HG02571 (cell line): Measurements from ENCODE around the gene ALDH4A1.
"Not testable (repeated sequence)": the region's sequence is repeated elsewhere in the genome, so short reads cannot be mapped to it uniquely, and the experiment has no call there.

Source experiments
- ATAC-seq: cut with Tn5 transposase; IDR thresholded peaks from one replicate; pipeline ENCODE4 v1.9.1; 2021; ENCODE audit warnings: mild to moderate bottlenecking, moderate library complexity; ENCODE audit not compliant: unreplicated experiment

Gene ALDH4A1

DNA sequence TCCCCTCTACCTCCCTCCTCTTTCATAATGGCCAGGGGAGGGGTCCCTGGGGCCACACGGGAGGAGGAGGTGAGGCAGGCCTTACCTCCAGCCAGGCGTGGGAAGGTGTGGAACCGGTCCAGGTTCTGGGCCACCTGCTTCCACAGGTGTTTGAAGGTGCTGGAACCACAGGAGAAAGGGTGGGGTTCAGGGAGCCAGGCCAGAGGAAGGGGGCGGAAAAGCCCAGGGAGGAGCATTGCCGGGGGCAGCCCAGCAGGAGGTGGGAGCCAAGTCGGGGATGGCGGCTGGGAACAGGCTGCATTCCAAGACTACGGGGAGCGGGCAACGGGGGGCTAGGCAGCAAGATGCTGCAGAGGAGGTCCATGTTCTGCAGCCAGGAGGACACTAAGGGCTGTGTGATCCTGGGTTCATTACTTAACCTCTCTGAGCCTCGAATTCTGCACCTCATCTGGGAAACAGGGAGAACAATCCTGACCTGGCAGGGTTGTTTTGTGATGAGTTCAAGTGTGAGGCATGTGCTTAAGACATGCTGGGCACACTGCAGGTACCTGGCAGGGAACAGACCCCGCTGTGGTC, 23.1 kb downstream of the ALDH4A1 start:
- ATAC-seq, result no peak

DNA sequence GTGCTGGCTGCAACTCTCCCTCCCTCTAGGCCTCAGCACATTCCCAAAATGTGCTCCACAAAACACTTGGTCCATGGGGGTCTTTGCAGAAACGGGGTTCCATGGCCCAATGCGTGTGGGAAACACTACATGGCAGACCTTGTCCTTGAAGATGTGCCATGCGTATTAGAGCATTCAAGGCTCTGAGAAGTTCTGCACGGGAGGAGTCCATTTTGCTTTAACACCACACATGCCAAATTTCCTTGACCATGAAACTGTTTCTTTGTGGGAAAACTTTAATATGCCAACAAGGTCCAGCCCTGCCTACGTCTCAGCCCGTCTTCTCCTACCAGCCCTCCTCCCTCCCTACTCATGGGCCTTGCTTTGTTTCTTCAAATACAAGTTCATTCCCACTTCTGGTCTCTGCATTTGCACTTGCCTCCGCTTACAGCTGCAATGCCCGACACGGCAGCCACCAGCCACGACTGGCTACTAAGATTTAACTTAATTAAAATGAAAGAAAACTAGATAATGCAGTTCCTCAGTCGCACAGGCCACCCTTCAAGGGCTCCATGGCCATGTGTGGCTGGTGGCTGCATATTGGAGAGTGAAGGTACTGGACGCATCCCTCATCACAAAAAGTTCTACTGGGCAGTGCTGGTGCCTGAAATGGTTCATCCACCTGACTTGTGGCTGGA, 23.7 kb downstream of the ALDH4A1 start:
- no peak for ATAC-seq

DNA sequence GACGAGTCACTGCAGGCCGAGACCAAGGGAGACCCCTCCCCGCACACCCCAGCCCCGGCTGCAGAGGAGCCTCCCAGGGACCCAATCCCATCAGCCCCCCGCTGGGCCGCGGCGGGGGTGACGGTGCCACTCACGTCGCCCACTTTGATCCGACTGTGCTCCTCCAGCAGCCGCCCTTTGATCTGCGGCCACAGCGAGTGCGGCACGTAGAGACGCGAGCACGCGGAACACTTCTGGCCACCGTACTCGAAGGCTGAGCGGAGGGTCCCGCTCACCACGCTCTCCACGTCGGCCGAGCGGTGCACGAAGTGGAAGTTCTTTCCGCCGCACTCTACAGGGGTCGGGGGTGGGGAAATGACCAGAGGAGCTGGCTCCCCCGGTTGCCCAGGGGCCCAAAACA, 25.1 kb downstream of the ALDH4A1 start:
- no peak for ATAC-seq

DNA sequence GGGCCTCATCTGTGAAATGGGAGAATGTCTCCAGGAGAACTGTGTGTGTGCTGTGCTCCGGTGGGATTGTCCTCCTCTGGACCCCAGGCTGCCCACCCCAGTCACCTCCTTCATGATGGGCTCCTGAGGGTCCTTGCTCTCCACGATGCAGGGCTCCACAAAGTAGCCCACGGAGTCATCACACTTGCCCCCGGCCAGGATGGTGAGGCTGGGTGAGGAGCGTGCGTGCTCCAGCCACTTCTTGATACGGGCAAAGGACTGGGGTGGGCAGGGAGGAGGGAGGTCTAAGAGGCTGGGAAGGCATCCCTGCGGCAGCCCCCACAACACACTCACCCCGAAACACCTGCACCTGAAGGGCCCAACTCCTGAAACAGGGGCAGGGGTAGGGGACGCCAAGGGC, 26.1 kb downstream of the ALDH4A1 start:
- no peak for ATAC-seq

DNA sequence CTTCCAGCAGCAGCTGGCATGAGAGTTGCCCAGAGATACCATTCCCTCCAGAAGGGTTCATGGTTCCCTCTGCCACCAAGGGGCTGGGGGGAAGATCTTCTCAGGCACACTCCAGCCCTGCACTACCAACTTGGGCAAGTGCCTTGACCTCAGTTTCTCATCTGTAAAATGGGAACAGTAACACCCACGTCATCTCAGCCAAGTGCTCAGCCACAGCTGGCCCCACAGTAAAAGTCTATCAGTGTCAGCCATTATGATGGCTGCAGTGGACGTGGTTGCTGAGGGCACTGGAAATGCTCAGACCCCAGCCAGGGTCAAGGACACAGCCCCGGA, 26.6 kb downstream of the ALDH4A1 start:
- no peak for ATAC-seq

DNA sequence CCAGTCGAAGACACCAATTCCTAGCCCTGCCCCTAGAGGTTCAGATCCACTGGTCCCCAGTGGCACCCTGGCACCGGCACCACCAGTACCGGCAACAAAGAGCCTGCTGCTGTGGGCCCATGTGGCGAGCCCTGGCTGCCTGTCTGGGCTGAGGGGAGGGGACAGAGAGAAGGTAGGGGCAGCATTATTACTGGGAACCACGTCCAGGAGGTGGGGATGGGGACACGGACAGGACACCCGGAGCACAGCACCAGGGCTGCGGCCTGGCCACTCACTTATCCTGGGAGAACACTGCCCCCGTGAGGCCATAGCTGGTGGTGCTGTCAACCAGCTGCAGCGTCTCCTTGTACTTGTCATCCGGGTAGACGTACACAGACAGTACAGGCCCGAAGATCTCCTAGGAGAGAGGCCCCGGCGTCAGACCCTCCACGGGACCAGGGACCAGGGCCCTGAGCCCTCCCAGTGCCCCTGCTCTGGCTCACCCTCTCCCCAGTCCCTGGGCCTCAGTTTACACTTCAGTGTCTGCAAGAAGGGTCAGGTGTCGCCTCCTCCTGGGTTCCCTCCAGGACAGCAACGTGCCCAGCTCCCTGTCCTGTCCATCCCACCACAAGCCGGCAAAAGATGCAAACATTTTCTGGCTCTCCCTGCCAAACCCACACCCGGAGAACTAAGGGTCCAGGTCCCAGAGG, 27.1 kb downstream of the ALDH4A1 start:
- no peak for ATAC-seq

DNA sequence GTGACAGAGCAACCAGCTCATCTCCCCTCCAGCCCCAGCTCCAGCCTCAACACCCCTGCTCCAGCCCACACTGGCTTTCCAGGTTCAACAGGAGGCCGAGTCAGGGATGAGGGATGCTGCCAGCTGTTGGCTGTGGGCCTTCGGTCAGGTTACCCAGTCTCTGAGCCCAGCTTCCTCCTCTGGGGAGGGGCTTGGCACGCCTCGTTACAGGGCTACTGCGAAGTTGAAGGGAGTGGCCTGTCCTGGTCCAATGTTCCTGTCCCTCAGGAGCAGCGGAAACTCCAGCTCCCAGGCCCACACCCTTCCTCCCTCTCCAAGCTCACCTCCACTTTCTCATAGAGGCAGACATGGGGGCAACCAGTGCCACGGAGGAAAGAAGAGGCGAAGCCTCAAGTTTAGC, 27.8 kb downstream of the ALDH4A1 start:
- ATAC-seq, result no peak

DNA sequence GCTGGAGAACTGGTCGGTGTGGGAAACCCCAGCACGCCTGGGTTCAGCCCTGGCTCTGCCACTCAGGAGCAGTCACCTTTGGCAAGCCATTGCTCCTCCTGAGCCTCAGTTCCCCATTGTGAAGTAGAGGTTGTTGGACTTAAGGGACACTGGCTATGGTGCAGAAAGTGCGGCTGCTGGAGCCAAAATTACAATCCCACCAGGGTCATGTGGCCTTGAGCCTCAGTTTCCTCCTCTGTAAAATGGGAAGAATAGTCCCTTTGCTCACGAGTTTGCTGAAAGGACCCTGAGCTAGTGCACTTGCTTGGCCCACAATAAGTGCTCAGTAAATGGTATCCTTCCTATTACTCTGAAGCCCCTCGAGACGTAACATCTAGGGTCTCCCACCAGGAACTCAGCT, 28.3 kb downstream of the ALDH4A1 start:
- no peak for ATAC-seq

DNA sequence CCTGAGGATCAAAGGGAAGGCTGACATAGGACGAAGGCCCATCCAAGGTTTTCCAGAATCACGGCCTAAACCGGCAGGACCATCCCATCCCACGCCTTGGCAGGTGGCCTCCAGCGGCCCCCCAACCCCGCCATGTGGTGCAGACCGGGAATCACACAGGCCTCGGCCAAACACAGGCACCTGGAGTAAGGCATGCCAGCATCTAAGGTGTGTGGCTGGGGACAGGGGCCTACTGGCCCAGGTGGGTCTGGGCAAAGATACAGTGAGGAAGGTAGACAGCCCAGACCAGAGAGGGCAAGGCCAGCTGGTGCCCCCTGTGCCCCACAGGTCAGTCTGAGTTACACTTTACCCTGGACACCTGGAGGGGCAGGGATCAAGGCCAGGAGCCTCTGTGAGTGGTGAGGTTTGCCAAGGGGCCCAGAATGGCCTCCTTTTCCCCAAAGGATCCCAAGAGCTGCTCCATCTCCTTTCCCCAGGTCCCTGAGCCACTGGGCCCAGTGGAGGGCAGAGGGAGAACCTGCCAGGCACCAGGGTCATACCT, 30.2 kb downstream of the ALDH4A1 start:
- no peak for ATAC-seq

DNA sequence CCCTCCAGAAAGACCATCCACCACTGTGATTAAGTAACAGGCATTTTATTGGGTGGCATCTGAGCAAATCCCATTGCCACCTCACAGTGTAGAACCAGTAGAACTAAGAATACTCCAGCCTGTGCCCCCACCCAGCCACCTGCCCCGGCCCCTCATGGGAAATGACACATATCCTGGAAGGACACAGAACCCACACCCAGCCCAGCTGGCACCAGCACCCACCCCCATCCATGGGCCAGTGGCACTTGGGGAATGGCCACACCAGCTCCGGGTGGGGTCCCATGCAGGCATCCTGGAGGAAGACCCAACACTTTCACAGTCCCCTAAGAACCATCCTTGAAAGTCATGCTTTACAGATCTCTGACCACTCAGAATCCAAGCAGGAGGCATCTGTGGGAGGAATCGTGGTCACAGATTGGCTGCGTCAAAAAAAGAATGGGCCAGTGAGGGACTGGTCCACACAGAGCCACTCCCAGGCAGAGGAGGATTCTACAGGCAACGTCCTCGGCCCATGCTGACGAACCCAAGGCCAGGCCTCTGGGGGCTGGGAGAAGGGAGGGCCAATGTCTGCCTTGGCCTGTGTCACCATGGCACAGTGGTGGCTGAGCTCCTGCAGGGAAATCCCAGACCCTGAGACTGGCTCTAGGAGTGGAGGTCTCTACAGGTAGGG, 30.8 kb downstream of the ALDH4A1 start:
- no peak for ATAC-seq

DNA sequence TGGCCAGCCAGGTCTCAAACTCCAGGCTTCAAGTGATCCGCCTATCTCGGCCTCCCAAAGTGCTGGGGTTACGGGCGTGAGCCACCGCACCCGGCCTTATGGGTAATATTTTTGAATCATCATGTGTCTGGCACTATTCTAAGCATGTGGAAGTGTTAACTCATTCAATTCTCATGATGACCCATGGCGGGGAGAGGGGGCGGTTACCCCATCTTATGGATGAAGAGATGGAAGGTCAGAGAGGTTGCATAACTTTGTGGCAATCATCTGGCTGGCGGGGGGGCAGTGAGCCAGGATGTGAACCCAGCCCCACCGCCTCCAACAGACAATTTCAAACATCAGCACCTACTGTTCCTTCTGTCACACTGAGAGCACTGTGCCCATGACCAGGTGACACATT, 31.4 kb downstream of the ALDH4A1 start:
- no peak for ATAC-seq

DNA sequence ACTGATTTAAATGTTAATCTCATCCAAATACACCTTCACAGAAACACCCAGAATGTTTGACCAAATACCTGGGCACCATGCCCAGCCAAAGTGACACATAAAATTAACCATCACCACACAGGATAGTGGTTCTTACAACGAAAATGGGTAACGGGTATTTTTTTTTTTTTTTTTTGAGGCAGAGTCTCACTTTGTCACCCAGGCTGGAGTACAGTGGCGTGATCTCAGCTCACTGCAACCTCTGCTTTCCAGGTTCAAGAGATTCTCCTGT, 31.8 kb downstream of the ALDH4A1 start:
- ATAC-seq, result not testable (repeated sequence)

DNA sequence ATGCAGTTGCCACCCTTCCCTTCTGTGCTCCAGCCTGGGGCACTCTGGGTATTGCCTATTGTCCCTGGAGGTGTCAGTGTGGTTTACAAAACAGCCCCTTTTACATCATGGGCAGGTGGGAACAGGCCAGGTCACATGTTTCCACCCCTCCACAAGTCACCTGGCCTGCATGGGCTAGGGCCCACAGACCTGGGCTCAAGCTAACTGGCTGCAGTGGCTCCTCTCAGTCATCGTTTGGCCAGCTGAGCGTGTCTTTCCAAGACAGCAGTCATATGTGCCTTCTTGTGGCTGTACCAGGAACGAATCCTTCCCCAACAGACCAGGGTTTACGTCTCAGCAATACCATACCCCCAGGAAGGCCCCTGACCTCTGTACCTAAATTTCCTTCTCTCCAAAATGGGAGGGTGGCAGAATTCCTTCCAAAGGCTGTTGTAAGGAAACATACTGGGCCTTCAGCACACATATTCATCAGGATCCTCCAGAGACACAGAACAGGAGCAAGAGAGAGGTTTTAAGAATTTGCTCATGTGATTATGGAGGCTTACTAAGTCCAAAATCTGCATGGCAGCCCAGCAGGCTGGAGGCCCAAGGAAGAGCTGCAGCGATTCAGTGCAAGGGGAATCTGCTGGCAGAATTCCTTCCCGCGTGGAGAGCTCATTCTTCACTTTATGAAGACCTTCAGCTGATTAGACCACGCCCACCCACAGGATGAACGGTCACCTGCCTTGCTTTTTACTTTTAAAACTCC, 32.3 kb downstream of the ALDH4A1 start:
- ATAC-seq, result no peak

DNA sequence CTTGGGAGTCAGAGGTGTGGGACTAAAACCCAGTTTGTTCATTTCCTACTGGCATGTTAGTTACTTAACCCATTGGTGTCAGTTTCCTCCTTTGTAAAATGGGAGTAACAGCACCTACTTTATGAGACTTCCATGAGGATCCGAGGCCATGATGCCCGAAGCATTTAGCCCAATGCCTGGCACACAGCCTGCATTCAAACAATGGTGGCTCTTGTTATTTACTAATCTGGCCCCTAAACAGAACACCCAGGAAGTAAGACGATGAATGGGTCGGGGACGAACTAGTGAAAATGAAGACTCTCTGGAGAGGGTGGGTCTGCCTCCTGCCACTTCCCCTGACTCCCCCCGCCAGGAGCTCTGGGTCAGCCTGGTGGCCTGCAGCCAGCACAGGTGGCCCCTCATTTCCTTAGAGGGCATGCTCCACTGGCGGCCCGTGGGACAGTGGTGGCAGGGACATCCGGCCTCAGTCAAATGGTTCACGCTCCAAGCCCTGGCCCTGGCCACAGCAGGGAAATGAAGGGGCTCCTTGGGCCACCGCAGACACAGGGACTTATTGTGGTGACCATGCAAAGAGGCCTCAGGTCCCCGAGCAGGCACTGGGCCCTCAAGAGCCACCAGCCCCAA, 33.4 kb downstream of the ALDH4A1 start:
- no peak for ATAC-seq

DNA sequence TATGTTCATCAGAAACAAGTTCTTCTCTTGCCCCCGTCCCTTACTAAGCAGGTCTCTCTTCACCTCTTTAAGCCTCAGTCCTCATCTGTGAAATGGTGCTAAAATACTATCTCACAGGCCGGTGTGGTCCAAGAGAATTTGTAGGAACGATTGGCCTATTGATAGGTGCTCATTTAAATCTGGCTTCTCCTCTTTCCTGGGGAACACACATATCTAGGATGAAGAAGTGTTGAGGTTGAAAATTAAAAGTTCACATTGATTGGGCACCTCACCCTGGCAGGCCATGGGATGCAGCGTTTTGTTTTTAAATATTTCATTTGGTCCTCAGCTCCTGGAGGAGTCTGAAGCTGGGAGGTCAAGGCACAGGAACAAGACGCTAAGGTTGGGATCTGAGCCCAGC, 34.0 kb downstream of the ALDH4A1 start:
- ATAC-seq, result no peak

DNA sequence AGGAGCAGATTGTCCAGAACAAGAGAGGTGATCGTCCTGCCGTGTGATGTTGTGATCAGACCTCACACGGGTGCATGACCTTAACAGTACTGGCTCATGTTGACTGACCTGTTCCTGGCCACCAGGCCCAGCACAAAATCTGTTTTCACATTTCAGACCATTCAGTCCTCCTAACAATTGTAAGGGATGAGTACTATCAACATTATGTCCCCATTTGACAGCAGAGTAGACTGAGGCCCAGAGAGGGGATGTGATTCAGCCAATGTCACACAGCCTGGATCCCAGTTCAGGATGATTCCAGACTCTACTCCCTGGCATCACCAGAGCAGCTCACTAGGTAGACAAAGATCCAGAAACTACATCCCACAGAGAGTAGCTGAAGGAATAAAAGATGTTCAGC, 35.5 kb downstream of the ALDH4A1 start:
- ATAC-seq, result no peak

DNA sequence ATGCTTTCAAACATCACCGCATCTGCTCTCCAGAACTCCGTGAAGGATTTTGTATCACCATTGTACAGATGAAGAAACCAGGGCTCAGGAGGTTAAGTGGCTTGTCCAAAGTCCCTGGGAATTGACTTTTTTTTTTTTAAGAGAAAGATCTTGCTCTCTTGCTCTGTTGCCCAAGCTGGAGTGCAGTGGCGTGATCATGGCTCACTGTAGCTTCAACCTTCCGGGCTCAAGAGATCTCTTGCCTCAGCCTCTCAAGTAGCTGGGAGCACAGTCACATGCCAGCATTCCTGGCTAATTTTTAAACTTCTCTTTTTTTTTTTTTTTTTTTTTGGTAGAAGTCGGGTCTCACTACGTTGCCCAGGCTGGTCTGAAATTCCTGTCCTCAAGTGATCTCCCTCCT, 36.0 kb downstream of the ALDH4A1 start:
- ATAC-seq, result no peak

DNA sequence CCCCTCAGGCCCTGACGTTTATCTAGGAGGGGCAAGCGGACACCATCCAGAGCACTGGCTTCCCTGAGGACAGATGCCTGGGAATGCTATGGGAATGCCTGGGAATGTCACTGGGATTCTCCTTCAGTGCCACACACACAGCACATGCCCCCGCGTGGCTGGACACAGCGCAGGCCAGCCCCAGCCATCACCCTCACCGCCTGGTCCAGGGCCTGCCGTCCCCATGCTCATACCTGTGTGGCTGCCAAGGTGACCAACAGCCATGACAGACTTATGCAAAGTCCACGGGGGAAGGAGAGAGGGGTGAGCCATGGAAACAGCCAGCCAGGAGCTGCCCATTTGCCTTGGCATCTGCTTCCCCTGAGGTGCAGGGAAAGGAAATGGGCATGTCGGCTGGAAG, 37.2 kb downstream of the ALDH4A1 start:
- ATAC-seq, result no peak

DNA sequence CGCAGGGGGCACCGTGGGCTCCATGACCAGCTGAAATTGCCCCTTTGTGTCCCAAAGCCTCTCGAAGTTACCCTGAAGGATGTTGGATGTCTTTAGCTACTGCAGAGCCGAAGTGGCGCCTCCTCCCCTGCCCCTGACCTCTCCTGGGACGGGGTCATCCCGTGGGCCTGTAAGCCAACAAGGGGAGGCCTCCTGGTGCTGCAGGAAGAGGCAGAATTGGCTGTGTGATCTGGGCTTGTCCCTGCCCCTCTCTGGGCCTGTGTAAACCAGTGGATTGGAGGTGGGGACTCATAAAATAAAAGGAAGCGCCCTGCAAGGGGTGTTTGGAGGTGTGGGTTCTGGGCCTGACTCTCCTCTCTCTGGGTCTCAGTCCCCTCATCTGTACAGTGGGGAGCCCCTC, 40.8 kb downstream of the ALDH4A1 start:
- ATAC-seq, result no peak

DNA sequence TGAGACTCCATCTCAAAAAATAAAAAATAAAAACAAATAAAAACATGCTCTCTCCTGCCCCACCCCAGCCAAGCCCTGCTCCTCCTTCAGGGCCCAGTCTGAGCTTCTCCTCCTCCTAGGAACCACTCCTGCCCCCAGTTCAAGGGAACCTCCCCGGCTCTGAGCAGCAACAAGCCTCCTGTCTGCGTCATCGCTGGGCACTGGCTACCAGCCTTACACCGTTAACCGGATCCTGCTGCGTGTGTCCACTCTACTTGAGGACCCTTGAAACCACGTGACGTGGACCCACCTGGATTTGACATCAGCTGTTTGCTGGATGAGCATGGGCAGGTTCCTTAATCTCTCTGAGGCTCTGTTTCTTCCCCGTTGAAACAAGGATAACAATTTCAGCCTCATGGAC, 41.3 kb downstream of the ALDH4A1 start:
- ATAC-seq, result no peak

DNA sequence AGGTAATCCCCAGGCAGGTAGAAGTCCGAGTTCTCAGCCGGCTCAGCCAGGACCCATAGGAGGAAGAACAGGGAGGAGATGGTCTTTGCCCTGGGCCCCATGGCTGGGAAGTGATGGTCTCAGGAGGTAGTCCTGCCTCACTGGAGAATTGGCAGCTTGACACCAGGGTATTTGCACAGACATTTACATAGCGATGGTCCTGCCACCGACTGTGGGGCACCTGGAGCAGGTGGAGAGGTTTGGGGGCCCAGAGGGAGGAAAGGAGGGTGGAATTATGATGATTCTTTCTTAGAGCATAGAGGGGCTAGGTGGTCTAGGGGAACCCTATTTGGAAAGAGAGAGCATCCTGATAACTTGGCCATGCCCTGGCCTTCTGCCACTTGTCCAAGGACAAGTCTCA, 42.8 kb downstream of the ALDH4A1 start, which contains the start of gene TAS1R2:
Gene TAS1R2, minus strand, starts transcription at position 101 of the 400 bp plus-strand sequence. Its CDS starts 0 bp downstream, at position 101.
- no peak for ATAC-seq
